Measurements from ENCODE around the gene TCTN3.
"Not testable (repeated sequence)": the region's sequence is repeated elsewhere in the genome, so short reads cannot be mapped to it uniquely, and the experiment has no call there.

TCTN3 gene

DNA sequence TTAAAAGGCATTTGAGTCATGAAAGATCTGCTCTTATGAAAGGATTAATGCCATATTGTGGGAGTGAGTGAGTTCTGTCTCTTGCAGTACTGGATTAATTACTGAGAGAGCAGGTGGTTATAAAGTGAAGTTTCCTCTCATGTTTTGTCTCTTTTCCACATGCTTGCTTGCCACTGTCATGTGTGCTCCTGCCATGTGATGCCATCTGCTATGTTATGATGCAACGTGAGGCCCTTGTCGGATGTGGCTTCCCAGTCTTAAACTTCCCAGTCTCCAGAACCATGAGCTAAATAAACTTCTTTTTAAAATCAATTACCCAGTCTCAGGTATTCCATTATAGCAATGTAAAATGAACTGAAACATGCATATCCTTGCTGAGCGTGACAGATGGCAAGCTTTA is 22.7 kb upstream of the TCTN3 start:
- no peak for DNase-seq (ENCODE audit: low read depth in 1 of 2, low spot score in 1 of 2)
- in situ Hi-C loops (cut with HindIII; ENCODE audit: low pct_unique_long_range_greater_than_20kb, low sequenced_read_pairs) = no loop called here
- no peak for TF ChIP-seq JUND (IDR thresholded peaks at IDR 0.05; ENCODE audit: low read depth)

DNA sequence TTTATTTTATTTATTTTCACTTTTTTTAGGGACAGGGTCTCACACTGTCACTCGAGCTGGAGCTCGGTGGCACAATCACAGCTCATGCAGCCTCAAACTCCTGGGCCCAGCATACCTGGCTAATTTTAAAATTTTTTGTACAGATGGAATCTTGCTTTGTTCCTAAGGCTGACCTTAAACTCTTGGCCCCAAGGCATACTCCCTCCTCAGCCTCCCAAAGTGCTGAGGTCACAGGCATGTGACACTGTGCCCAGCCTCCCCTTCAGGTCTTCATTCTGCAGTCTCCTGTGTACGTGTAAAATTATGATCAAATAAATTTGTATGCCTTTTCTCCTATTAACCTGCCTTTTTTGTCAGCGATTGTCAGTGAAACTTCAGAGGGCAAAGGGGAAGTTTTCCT is 17.8 kb upstream of the TCTN3 start:
- TF ChIP-seq JUND (IDR thresholded peaks at IDR 0.05; ENCODE audit: low read depth) = no peak
- DNase-seq (ENCODE audit: low read depth in 1 of 2, low spot score in 1 of 2) = no peak
- in situ Hi-C loops (cut with HindIII; ENCODE audit: low pct_unique_long_range_greater_than_20kb, low sequenced_read_pairs) = no loop called here

DNA sequence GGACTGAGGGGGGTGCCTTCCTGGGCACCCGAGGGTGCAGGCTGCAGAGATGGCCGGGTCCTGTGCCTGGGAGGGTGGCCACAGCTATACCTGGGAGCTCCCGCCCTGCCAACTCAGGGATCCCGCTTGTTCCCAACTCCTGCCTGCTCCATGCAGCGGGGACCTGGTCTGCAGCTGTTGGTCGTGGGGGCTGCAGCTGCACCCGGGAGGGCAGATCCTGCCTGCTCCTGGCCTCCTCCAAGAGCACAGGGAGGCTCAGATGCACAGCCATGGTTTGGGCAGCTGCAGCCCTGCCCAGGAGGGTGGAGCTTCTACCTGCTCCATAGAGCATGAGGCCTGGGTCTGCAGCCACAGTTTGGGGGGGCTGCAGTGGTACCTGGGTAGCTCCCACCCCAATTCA is 13.3 kb upstream of the TCTN3 start:
- DNase-seq (ENCODE audit: low read depth in 1 of 2, low spot score in 1 of 2) = no peak
- in situ Hi-C loops (cut with HindIII; ENCODE audit: low pct_unique_long_range_greater_than_20kb, low sequenced_read_pairs) = no loop called here
- no peak for TF ChIP-seq JUND (IDR thresholded peaks at IDR 0.05; ENCODE audit: low read depth)

DNA sequence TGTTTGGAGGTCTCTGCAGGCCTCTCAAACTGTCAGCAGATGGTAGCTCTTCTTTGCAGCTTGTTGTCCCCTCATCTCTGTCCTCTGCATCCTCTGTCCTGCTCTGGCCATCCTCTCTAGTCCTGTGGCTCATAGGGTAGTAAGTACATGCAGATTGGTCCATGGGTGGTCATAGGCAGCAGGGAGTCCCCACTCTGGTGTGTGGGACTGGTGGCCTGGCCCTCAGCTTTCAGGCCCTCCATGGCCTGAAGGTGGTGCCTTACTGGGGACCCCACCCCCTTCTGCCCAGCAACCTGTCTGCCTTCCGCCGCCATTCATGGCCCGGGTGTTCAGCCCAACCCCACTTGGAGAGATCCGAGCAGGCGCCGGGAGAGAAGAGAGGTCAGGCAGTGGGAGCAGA is 12.8 kb upstream of the TCTN3 start:
- DNase-seq (ENCODE audit: low read depth in 1 of 2, low spot score in 1 of 2) = no peak
- no peak for TF ChIP-seq JUND (IDR thresholded peaks at IDR 0.05; ENCODE audit: low read depth)
- in situ Hi-C loops (cut with HindIII; ENCODE audit: low pct_unique_long_range_greater_than_20kb, low sequenced_read_pairs) = no loop called here

DNA sequence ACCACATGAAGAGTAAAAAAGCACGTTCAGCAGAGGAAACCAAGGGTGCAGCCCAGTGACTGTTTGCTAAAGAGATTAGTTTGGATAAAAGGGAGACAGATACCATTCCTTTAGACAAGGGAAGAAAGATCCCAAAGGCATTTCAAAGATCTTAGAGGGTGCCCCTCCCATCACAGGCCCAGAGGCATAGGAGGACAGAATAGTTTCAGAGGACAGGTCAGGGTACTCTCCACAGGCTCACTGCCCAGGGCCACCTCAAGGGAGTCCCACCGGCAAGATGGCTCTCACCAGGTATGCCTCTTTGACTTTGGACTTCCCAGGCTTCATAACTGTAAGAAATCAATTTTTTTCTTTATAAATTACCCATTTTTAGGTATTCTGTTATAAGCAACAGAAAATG is 4.7 kb upstream of the TCTN3 start:
- no peak for DNase-seq (ENCODE audit: low read depth in 1 of 2, low spot score in 1 of 2)
- in situ Hi-C loops (cut with HindIII; ENCODE audit: low pct_unique_long_range_greater_than_20kb, low sequenced_read_pairs) = no loop called here
- no peak for TF ChIP-seq JUND (IDR thresholded peaks at IDR 0.05; ENCODE audit: low read depth)

DNA sequence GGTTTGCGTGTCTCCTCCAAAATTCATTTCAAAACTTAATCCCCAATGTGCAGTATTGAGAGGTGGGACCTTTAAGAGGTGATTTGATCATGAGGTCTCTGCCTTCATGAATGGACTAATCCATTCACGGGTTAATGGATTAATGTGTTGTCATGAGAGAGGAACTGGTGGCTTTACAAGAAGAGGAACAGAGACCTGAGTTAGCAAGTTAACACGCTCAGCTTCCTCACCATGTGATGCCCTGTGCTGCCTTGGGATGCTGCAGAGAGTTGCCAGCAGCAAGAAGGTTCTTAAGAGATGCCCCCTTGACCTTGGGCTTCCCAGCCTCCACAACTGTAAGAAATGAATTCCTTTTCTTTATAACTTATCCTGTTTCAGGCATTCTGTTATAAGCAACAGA is 3.7 kb upstream of the TCTN3 start:
- in situ Hi-C loops (cut with HindIII; ENCODE audit: low pct_unique_long_range_greater_than_20kb, low sequenced_read_pairs) = no loop called here
- no peak for TF ChIP-seq JUND (IDR thresholded peaks at IDR 0.05; ENCODE audit: low read depth)
- DNase-seq (ENCODE audit: low read depth in 1 of 2, low spot score in 1 of 2) = no peak

DNA sequence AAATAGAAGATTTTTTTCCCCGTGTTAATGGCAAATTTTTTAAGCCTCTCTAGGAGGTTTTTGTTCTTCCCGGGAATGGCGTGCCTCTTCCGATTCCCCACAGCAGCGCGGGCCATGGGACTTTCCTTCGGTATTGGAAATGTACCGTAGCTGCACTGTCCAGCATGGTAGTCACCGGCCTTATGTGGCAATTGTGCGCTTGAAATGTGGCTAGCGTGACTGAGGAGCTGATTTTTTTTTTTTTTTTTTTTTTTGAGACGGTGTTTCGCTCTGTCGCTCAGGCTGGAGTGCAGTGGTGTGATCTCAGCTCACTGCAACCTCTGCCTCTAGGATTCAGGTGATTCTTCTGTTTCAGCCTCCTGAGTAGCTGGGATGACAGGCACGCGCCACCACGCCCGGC is 938 bp upstream of the TCTN3 start:
- in situ Hi-C loops (cut with HindIII; ENCODE audit: low pct_unique_long_range_greater_than_20kb, low sequenced_read_pairs) = no loop called here
- DNase-seq (ENCODE audit: low read depth in 1 of 2, low spot score in 1 of 2) = no peak
- TF ChIP-seq JUND (IDR thresholded peaks at IDR 0.05; ENCODE audit: low read depth) = no peak

DNA sequence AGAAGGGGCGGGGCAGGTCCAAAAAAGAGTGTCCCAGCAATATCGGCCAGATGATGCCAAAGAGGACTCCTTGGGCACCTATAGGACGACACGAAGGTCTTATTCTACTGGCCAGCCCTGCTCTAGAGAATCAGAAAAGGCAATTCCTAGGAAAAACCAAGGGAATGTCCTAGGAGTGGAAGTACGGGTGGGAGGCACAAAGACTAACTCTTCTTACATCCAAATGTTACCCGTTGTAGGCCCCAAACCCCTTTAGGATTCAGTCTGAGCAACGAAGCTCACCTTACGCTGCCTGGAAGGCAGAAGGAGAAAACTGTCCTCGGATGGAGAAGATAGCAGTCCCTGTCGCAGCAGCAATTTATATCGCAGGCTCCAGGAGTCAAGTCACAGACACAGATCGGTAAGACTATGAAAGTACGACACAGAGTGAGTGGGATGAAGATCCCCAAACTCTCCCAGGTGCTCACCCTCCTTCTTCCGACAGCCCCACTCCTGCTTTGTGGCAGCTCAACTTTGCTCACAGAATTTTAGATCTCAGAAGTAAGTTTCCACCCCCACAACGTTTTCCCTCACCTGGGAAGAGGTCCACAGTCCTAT is 558 bp downstream of the TCTN3 start:
- no peak for DNase-seq (ENCODE audit: low read depth in 1 of 2, low spot score in 1 of 2)
- TF ChIP-seq JUND (IDR thresholded peaks at IDR 0.05; ENCODE audit: low read depth) = no peak
- in situ Hi-C loops (cut with HindIII; ENCODE audit: low pct_unique_long_range_greater_than_20kb, low sequenced_read_pairs) = no loop called here

DNA sequence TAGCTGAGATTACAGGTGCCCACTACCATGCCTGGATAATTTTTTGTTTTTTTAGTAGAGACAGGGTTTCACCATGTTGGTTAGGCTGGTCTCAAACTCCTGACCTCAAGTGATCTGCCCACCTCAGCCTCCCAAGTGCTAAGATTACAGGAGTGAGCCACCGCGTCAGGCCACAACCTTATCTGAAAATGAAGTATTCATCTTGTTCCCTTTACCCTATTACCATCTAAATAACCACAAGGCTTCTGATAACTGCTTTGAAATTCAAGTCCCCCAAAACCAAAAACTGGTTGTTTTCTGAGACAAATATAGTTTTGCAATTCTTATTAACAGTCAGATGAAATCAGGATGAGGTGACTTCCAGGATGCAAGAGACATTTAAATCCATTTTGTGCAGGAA is 2.4 kb downstream of the TCTN3 start:
- no peak for TF ChIP-seq JUND (IDR thresholded peaks at IDR 0.05; ENCODE audit: low read depth)
- DNase-seq (ENCODE audit: low read depth in 1 of 2, low spot score in 1 of 2) = no peak
- in situ Hi-C loops (cut with HindIII; ENCODE audit: low pct_unique_long_range_greater_than_20kb, low sequenced_read_pairs) = no loop called here

DNA sequence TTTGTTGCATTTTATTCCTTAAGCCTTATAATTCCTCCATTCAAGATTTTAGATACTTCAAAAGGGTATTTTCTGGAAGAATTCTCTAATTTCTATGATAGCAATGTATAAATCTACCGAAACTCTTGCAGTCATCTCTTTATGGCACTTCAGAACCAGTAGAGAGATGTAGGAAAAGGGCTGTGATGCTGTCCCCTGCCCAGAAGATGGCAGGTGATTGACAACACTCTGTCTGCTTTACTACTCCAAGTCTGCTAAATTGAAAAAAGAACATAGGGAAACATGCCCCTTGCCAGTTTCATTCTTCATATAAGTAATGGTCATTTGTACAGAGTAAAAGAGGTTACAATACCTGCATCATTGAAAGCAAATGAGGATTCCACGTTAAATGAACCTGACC is 5.1 kb downstream of the TCTN3 start:
- in situ Hi-C loops (cut with HindIII; ENCODE audit: low pct_unique_long_range_greater_than_20kb, low sequenced_read_pairs) = no loop called here
- no peak for DNase-seq (ENCODE audit: low read depth in 1 of 2, low spot score in 1 of 2)
- TF ChIP-seq JUND (IDR thresholded peaks at IDR 0.05; ENCODE audit: low read depth) = no peak

DNA sequence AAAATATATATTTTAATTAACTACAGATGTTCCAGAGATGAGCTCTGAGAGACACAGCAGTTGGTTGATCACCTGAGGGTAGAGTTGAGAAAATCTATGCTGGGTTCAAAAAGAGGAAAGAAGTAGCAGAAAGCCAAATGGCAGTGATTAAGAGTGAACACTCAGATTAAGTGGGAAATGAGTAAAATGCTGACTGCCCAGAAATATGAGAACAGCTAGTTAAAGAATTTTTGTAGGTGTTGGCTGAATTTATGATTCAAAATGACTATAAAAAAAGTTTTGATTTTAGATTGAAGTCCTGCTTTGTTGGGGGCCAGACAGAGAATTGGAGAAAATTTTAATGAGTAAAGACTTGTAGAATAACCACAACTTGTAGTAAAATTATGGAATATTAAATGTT is 9.8 kb downstream of the TCTN3 start:
- DNase-seq (ENCODE audit: low read depth in 1 of 2, low spot score in 1 of 2) = no peak
- in situ Hi-C loops (cut with HindIII; ENCODE audit: low pct_unique_long_range_greater_than_20kb, low sequenced_read_pairs) = no loop called here
- no peak for TF ChIP-seq JUND (IDR thresholded peaks at IDR 0.05; ENCODE audit: low read depth)

DNA sequence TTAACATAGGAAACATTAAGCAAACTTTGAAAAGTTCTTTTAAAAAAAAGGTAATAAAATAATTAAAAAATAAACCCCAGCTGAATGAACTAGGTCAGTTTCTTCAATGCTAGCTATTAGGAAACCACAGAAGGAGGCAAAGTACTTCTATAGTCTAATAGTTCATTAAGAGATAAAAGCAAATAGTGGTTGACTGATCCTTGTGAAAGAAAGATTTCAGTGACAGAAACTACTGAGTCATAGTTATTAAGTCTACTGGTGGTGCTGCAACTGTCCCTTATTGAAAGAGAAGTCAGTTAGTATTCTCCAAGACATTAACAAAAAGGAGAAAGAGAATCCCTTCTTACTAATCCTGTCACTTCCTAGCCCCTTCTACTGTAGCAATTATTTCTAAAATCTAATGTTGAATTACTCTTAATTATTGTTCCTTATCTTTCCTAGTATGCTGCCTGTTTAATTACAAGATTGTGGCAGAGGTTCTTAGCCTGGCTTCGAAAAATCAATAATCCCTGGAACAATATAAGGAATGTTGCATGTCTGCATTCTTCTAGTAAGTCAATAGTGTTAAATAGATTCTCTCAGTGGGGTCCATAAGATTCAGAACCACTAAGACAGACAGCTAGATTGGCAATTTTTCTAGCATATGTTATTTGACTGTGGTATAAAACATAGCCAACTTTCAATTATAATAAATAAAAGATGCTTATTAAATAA is 18.2 kb downstream of the TCTN3 start:
- TF ChIP-seq JUND (IDR thresholded peaks at IDR 0.05; ENCODE audit: low read depth) = no peak
- peak in 1 of 2 experiments; percentile 64 for DNase-seq (ENCODE audit: low read depth in 1 of 2, low spot score in 1 of 2)
- in situ Hi-C loops (cut with HindIII; ENCODE audit: low pct_unique_long_range_greater_than_20kb, low sequenced_read_pairs) = no loop called here

DNA sequence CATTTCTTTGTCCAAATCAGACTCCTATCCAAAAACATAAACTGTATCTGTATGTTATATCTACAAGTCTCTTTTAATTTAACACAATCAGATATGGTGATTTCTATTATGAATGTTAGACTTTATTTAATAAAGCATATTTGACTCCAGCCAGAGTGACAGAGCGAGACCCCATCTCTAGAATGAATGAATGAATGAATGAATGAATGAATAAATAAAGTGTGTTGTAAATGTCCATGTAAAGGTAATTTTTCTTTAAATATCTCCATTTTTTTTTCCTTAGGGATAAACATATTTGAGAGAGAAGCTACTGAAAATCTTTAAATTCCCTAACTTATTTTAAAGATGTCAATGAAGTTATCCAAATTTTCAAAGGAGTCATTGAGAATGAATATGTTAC is 19.1 kb downstream of the TCTN3 start:
- in situ Hi-C loops (cut with HindIII; ENCODE audit: low pct_unique_long_range_greater_than_20kb, low sequenced_read_pairs) = no loop called here
- no peak for DNase-seq (ENCODE audit: low read depth in 1 of 2, low spot score in 1 of 2)
- TF ChIP-seq JUND (IDR thresholded peaks at IDR 0.05; ENCODE audit: low read depth) = no peak

DNA sequence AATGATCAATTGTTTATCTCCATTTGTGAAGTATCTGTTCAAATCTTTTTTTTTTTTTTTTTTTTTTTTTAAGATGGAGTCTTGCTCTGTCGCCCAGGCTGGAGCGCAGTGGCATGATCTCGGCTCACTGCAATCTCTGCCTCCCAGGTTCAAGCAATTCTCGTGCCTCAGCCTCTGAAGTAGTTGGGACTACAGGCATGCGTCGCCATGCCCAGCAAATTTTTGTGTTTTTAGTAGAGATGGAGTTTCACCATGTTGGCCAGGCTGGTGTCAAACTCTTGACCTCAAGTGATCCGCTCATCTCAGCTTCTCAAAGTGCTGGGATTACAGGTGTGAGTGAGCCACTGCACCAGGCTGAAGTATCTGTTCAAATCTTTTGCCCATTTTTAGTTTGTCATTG is 21.1 kb downstream of the TCTN3 start:
- DNase-seq (ENCODE audit: low read depth in 1 of 2, low spot score in 1 of 2); in situ Hi-C loops (cut with HindIII; ENCODE audit: low pct_unique_long_range_greater_than_20kb, low sequenced_read_pairs): not testable (repeated sequence)
